ENCODE measurements around the gene NT5C3B.
"Not testable (repeated sequence)": the region's sequence is repeated elsewhere in the genome, so short reads cannot be mapped to it uniquely, and the experiment has no call there.

NT5C3B gene

DNA sequence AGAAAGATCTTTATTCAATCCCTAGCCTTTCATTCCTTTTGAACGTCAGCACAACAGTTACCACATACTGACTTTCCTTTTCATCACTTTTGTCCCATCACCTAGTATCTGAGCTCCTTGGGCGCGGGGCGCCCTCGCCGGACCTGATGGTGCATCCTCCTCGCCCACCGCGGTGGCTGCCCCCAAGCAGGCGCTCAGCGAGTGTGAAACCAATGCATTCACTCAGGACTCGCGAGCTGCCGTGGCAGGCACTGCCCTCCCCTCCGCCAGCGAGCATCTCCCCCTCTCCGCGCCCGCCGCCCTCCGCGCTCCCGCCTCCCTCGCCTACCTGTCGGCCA is 28.4 kb upstream of the NT5C3B start:
- TF ChIP-seq, protein P1, sequence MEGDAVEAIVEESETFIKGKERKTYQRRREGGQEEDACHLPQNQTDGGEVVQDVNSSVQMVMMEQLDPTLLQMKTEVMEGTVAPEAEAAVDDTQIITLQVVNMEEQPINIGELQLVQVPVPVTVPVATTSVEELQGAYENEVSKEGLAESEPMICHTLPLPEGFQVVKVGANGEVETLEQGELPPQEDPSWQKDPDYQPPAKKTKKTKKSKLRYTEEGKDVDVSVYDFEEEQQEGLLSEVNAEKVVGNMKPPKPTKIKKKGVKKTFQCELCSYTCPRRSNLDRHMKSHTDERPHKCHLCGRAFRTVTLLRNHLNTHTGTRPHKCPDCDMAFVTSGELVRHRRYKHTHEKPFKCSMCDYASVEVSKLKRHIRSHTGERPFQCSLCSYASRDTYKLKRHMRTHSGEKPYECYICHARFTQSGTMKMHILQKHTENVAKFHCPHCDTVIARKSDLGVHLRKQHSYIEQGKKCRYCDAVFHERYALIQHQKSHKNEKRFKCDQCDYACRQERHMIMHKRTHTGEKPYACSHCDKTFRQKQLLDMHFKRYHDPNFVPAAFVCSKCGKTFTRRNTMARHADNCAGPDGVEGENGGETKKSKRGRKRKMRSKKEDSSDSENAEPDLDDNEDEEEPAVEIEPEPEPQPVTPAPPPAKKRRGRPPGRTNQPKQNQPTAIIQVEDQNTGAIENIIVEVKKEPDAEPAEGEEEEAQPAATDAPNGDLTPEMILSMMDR (IDR thresholded peaks at IDR 0.05; ENCODE audit: control extremely low read depth, extremely low read depth, low read depth, missing control alignments) = no peak
- ChIA-PET CTCF (interaction anchor here (0.6 to 2.5 kb wide), 5 partner anchors 11 to 127 kb away, joined by 3 to 7 read pairs (median 4); partner anchors contain the start of gene P3H4), POLR2A (interaction anchor here (0.7 to 1.2 kb wide), 3 partner anchors 66 to 671 kb away, joined by 3 to 7 read pairs (median 3); partner anchors contain the start of genes NAGLU and ODAD4)
- DNase-seq (ENCODE audit: extremely low spot score) = no peak

DNA sequence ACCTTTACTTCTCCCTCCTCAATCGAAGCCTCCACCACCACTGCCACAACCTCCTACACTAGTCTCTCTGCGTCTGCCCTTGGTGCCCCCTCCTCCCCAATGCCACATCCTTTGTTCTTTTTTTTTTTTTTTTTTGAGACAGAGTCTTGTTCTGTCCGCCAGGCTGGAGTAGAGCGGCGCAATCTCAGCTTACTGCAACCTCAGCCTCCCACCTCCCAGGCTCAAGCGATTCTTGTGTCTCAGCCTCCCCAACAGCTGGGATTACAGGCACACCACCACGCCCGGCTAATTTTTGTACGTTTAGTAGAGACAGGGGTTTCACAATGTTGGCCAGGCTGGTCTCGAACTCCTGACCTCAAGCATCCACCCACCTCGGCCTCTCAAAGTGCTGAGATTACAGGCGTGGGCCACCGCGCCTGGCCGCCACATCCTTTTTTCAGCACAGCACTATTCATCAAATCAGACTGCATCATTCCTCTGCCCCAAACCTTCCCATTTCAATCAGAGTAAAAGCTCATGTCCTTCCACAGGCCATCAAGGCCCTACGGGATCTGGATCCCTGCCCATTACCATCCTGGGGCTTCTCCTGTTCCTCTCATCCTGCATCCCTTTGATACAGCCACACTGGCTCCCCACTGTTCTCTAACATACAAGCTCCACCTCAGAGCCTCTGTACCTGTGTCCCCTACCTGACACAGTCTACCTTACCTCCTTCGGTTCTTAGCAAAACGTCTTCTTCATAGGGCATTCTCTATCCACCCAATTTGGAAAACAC is 27.2 kb upstream of the NT5C3B start:
- POLR2A ChIA-PET = interaction anchor here (0.5 kb wide), 1 partner anchor 122 kb away, joined by 3 read pairs; no protein-coding TSS in a partner anchor
- DNase-seq (ENCODE audit: extremely low spot score) = no peak
- CTCF ChIA-PET = interaction anchor here (1.9 to 2.5 kb wide), 2 partner anchors 22 to 52 kb away, joined by 6 to 7 read pairs; partner anchors contain the start of gene P3H4
- TF ChIP-seq, protein P1 (IDR thresholded peaks at IDR 0.05; ENCODE audit: control extremely low read depth, extremely low read depth, low read depth, missing control alignments) = no peak

DNA sequence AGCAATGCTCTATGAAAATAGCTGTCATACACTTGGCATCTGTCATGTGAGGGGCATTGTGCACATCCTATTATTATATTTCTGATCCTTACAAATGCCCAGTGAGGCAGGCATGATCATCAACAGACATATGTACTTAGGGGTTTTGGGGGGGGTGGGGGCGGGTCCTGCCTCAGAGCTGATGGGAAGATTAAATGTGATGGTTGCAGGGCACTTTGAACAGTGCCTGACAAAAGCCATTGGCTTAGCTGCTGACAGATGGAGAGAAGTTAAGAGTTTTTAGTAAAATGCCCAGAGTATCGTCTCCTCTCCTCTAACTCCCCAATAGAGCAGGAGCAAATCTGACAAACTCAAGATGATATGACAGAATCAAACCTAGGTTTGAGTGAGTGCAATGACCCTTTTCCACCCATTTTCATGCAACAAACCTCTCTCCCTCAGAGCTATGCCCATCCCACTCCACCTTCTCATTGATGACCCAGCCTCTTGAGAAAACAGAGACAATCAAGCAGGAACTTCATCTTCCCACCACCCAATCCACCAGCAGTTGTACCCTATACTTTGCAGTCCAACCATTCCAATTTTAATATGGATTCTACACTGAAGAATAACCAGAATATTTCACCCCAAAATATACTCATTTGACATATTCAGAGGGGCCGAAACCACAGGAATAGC is 24.4 kb upstream of the NT5C3B start:
- TF ChIP-seq, protein P1 (IDR thresholded peaks at IDR 0.05; ENCODE audit: control extremely low read depth, extremely low read depth, low read depth, missing control alignments) = no peak
- DNase-seq (ENCODE audit: extremely low spot score) = no peak
- ChIA-PET POLR2A (no interaction called here), CTCF (interaction anchor here (1.1 to 1.8 kb wide), 4 partner anchors 10 to 70 kb away, joined by 3 to 4 read pairs (median 3); partner anchors contain the start of genes ODAD4 and P3H4)

DNA sequence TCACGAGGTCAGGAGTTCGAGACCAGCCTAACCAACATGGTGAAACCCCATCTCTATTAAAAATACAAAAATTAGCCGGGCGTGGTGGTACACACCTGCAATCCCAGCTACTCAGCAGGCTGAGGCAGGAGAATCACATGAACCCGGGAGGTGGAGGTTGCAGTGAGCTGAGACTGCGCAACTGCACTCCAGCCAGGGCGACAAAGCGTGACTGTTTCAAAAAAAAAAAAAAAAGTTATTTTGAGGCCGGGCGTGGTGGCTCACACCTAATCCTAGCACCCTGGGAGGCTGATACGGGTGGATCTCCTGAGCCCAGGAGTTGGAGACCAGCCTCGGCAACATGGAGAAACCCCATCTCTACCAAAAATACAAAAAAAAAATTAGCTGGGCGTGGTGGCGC is 15.3 kb upstream of the NT5C3B start:
- ChIA-PET POLR2A (interaction anchor here (1.0 kb wide), 1 partner anchor 162 kb away, joined by 3 read pairs; no protein-coding TSS in a partner anchor), CTCF (interaction anchor here (2.1 kb wide), 1 partner anchor 9 kb away, joined by 4 read pairs; no protein-coding TSS in a partner anchor)
- DNase-seq (ENCODE audit: extremely low spot score) = not testable (repeated sequence)

DNA sequence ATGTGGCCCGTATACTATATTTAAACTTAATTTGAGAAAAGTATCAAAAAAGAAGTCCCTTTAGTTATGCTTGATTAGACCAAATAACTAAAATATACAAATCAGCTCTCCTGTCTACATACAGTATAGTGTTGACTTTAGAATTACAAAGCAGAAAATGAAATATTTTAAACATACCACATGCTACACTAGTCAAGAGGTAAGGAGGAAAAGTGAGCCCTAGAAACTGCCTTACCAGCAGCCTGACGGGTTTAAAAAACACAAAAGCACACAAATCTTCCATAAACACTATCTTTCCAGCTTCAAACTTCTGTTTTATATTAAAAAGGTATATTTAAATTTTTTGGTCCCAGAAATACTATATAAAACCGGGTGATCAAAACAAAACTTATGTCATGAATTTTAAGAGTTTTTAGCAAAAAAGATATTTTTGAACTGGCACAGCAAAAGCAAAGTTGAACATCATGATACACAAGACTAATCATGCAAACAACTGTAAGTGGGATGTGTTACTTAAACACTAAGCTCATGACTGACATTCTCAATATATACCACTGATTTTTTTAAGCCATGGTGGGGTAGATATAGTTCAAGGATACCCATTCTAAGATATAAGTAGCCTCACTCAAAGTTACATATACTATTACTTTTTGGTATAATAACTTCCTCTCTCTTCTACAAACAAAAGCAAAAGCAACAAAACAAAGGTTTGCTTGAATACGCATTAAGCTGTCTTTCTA is 13.4 kb upstream of the NT5C3B start:
- no peak for DNase-seq (ENCODE audit: extremely low spot score)
- POLR2A ChIA-PET = interaction anchor here (0.9 kb wide), 1 partner anchor 160 kb away, joined by 3 read pairs; no protein-coding TSS in a partner anchor
- CTCF ChIA-PET = interaction anchor here (1.1 to 1.7 kb wide), 5 partner anchors 15 to 184 kb away, joined by 3 read pairs; no protein-coding TSS in a partner anchor
- TF ChIP-seq, protein P1 (IDR thresholded peaks at IDR 0.05; ENCODE audit: control extremely low read depth, extremely low read depth, low read depth, missing control alignments) = no peak

GRCh38 chr17:41848788-41849187 is 12.8 kb upstream of the NT5C3B start:
- DNase-seq (ENCODE audit: extremely low spot score) = no peak
- ChIA-PET POLR2A (no interaction called here), CTCF (interaction anchor here (1.1 to 1.7 kb wide), 6 partner anchors 11 to 183 kb away, joined by 3 to 5 read pairs (median 3); partner anchors contain the start of gene KLHL10)
- TF ChIP-seq, protein P1 (IDR thresholded peaks at IDR 0.05; ENCODE audit: control extremely low read depth, extremely low read depth, low read depth, missing control alignments) = no peak

Data from GM10248 (cell line).